A549 (cell line): ENCODE data around the gene SOS2. TPM values are rescaled to one million over a fixed set of nuclear protein-coding genes. Genes with fewer than 3 reads are reported as not detected.

Experiments
- ATAC-seq, 2 experiments: fragments of 200-7000 bp in 1 of 2; fragments of >200 bp in 1 of 2; cut with Nextera tagmentation in 1 of 2; cut with Tn5 transposase in 1 of 2; 3 replicates each; pipeline versions ENCODE4 v1.8.0 to v1.9.1; 2018 to 2020; ENCODE audit warnings: mild to moderate bottlenecking in 1 of 2, moderate library complexity in 1 of 2
- CTCF ChIA-PET: fragments of 300-600 bp; sonication (Branson Sonifier 250); formaldehyde crosslinking; extraction: SDS; loops from one replicate; lab custom pipeline; 2021; ENCODE audit warnings: antibody characterized with exemption, inconsistent platforms; lab: Yijun Ruan, JAX
- POLR2A ChIA-PET: fragments of 350-600 bp; formaldehyde crosslinking; extraction: SDS; loops from one replicate; lab custom pipeline; 2021; ENCODE audit warnings: antibody characterized with exemption, inconsistent platforms; lab: Yijun Ruan, JAX
- DNase-seq, 2 experiments: peaks; one replicate each; pipeline versions ENCODE4 v3.0.0 to v3.0.0-alpha.2; 2011 to 2016; ENCODE audit warnings: low read depth in 1 of 2, low spot score in 1 of 2
- FAIRE-seq: peaks from 2 replicates; lab custom pipeline; 2011; peaks lifted over from hg19 to GRCh38; lab: Jason Lieb, UNC
- H3K27ac ChIP-seq, 2 experiments: fragments of >200 bp; sonication (Bioruptor Twin); formaldehyde crosslinking; 3 replicates each; pipeline ENCODE4 v1.5.1; 2016 to 2017
- H3K4me1 ChIP-seq: fragments of >200 bp; sonication (Bioruptor Twin); formaldehyde crosslinking; 3 replicates; pipeline ENCODE4 v1.6.1; 2016
- H3K4me2 ChIP-seq: fragments of >200 bp; sonication (Bioruptor Twin); formaldehyde crosslinking; 3 replicates; pipeline ENCODE4 v1.6.1; 2016
- H3K4me3 ChIP-seq: fragments of >200 bp; sonication (Bioruptor Twin); formaldehyde crosslinking; 3 replicates; pipeline ENCODE4 v1.5.1; 2016
- H3K9me3 ChIP-seq: fragments of >200 bp; sonication (Bioruptor Twin); formaldehyde crosslinking; 3 replicates; pipeline ENCODE4 v1.6.1; 2016
- ATOH8 ChIP-seq: fragments of 250-450 bp; sonication (Bioruptor Pico); IDR thresholded peaks from 2 replicates; pipeline ENCODE4 v1.5.0; 2020; ENCODE audit warnings: low read depth, mild to moderate bottlenecking, moderate library complexity
- BCL3 ChIP-seq: fragments of >200 bp; sonication (Bioruptor Twin); formaldehyde crosslinking; IDR thresholded peaks from 3 replicates; pipeline ENCODE4 v1.6.1; 2016
- CHD4 ChIP-seq: fragments of 200-600 bp; sonication (generic); IDR thresholded peaks from 2 replicates; pipeline ENCODE4 v1.6.1; 2016; ENCODE audit warnings: antibody characterized with exemption, mild to moderate bottlenecking, borderline replicate concordance
- CTCF ChIP-seq: fragments of >200 bp; sonication (Bioruptor Twin); formaldehyde crosslinking; IDR thresholded peaks from 3 replicates; pipeline ENCODE4 v1.5.1; 2016
- ESRRA ChIP-seq: fragments of 150-350 bp; IDR thresholded peaks from 2 replicates; pipeline ENCODE4 v1.6.1; 2014; ENCODE audit warnings: mild to moderate bottlenecking, low read length, borderline replicate concordance
- FOSB ChIP-seq: fragments of 250-450 bp; sonication (Bioruptor Pico); IDR thresholded peaks from 2 replicates; pipeline ENCODE4 v1.5.0; 2020; ENCODE audit warnings: mild to moderate bottlenecking, moderate library complexity
- FOSL2 ChIP-seq, 2 experiments: fragments of 450-650 bp in 1 of 2; fragments of >200 bp in 1 of 2; sonication (Bioruptor Twin) in 1 of 2; formaldehyde crosslinking; IDR thresholded peaks; 2 replicates each; pipeline versions ENCODE4 v1.5.0 to v1.6.1; 2016 to 2020; ENCODE audit warnings: mild to moderate bottlenecking in 1 of 2, moderate library complexity in 1 of 2
- FOXS1 ChIP-seq: fragments of 250-450 bp; sonication (Bioruptor Pico); IDR thresholded peaks from 2 replicates; pipeline ENCODE4 v1.5.0; 2020; ENCODE audit warnings: mild to moderate bottlenecking, moderate library complexity
- GATA3 ChIP-seq: IDR thresholded peaks from 2 replicates; pipeline ENCODE4 v1.6.1; 2012; ENCODE audit warnings: borderline replicate concordance
- HOXA7 ChIP-seq: fragments of 250-450 bp; sonication (Bioruptor Pico); IDR thresholded peaks from 2 replicates; pipeline ENCODE4 v1.5.0; 2020; ENCODE audit warnings: mild to moderate bottlenecking, moderate library complexity
- HOXB13 ChIP-seq: fragments of 250-450 bp; sonication (Bioruptor Pico); IDR thresholded peaks from 2 replicates; pipeline ENCODE4 v1.5.0; 2020; ENCODE audit warnings: low read depth, mild to moderate bottlenecking, moderate library complexity
- JUN ChIP-seq, 2 experiments: fragments of >200 bp; sonication (Bioruptor Twin); formaldehyde crosslinking; IDR thresholded peaks; 2 replicates in 1 of 2; 3 replicates in 1 of 2; pipeline ENCODE4 v1.6.1; 2016 to 2017
- MYC ChIP-seq: IDR thresholded peaks from 2 replicates; pipeline ENCODE4 v1.6.1; 2012; ENCODE audit warnings: mild to moderate bottlenecking, inconsistent platforms, low read length, improper control_type of control experiment, borderline replicate concordance
- NPAS2 ChIP-seq: fragments of 250-450 bp; sonication (Bioruptor Pico); IDR thresholded peaks from 2 replicates; pipeline ENCODE4 v1.8.0; 2022; ENCODE audit warnings: mild to moderate bottlenecking, moderate library complexity, borderline replicate concordance
- RAD21 ChIP-seq, 2 experiments: fragments of >200 bp in 1 of 2; sonication (Bioruptor Twin) in 1 of 2; formaldehyde crosslinking in 1 of 2; IDR thresholded peaks in 1 of 2; conservative IDR thresholded peaks in 1 of 2; 2 replicates in 1 of 2; 3 replicates in 1 of 2; pipeline ENCODE4 v1.6.1; 2012 to 2018; ENCODE audit warnings: inconsistent platforms in 1 of 2
- REST ChIP-seq: fragments of 200-600 bp; sonication (generic); IDR thresholded peaks from 2 replicates; pipeline ENCODE4 v1.6.1; 2016; ENCODE audit warnings: antibody characterized with exemption, mild to moderate bottlenecking, moderate library complexity
- TFCP2L1 ChIP-seq: fragments of 250-450 bp; sonication (Bioruptor Pico); IDR thresholded peaks from 2 replicates; pipeline ENCODE4 v1.5.0; 2021; ENCODE audit warnings: mild to moderate bottlenecking
- USF2 ChIP-seq: fragments of 450-650 bp; IDR thresholded peaks from 2 replicates; pipeline ENCODE4 v1.6.1; 2014; ENCODE audit warnings: antibody characterized with exemption
- ZFP36 ChIP-seq: fragments of 450-650 bp; IDR thresholded peaks from 2 replicates; pipeline ENCODE4 v1.6.1; 2014; ENCODE audit warnings: borderline replicate concordance; ENCODE audit not compliant: partially characterized antibody
- WGBS: methylation state at CpG from one replicate; pipeline ENCODE4 v1.1.6; 2017; ENCODE audit errors: missing lambda C conversion rate; 5-methylcytosine and 5-hydroxymethylcytosine counted together
- polyA plus RNA-seq, 4 experiments: library from polyadenylated mRNA; depleted of rRNA in 3 of 4; stranded (reverse); fragments of >200 nt; fragmentation: RNase III in 1 of 4; extraction: RNeasy Plus Mini Kit Qiagen cat#74134 plus additional on column Dnase treatment in 1 of 4; gene quantifications; 2 replicates in 3 of 4; 3 replicates in 1 of 4; pipeline ENCODE4 v1.2.3, GENCODE V29; 2011 to 2017

The SOS2 gene
- polyA plus RNA-seq, 2 of the 4 experiments (the other 2 are of a cell fraction), result 9.6 to 23.0 TPM

DNA sequence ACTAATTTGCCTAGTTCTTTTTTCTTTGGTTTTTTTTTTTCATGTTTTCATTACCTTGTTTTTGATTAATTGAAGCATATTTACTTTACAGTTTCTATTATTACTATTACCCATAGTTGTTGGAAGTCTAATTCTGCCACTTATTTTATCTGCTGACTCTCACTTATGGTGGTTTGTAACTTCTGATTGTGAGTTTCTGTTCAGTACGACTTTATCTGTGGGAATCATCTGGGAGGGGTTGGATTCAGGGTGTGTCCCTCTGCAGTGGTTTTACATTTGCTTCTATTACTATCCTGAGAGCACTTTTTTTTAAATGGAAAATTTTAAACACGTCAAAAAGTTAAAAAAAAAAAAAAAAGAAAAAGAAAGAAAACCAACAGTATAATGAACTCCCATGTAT lies 26.4 kb upstream of the SOS2 start:
- DNase-seq, result no peak
- Histone ChIP-seq H3K4me3 (no peak overlapping the region), H3K4me2 (no peak overlapping the region), H3K4me1 (no peaks in the 10 kb centered on the region), H3K27ac (no peak overlapping the region), H3K9me3 (no peaks in the 10 kb centered on the region)
- ChIA-PET CTCF (no interaction called here), POLR2A (no interaction called here)
- FAIRE-seq, result no peak
- no peak for ATAC-seq
- 78% methylated on average over 2 of the region's 2 CpGs for WGBS
- TF ChIP-seq TFCP2L1 (CRISPR knock-in tag) (no peak), JUN (IDR thresholded peaks at IDR 0.05) (no peak), BCL3 (no peak), REST (no peak), MYC (no peak), ESRRA (no peak)

GRCh38 chr14:50254248-50254647 lies 22.9 kb upstream of the SOS2 start:
- H3K4me3 ChIP-seq, result no peak overlapping the region
- DNase-seq (no peak), FAIRE-seq (no peak), ATAC-seq (no peak)
- 87% methylated on average over 3 of the region's 3 CpGs for WGBS
- CTCF ChIA-PET, result no interaction called here
- TF ChIP-seq RAD21 (conservative IDR thresholded peaks at IDR 0.05 in 1 of 2, IDR thresholded peaks at IDR 0.05 in 1 of 2) (no peak), GATA3 (no peak), USF2 (no peak), JUN (IDR thresholded peaks at IDR 0.05) (no peak), ATOH8 (CRISPR knock-in tag) (no peak), HOXA7 (CRISPR knock-in tag) (no peak), HOXB13 (no peak), FOSL2 (IDR thresholded peaks at IDR 0.05) (no peak), FOSL2 (CRISPR knock-in tag; IDR thresholded peaks at IDR 0.05) (no peak), FOXS1 (CRISPR knock-in tag) (no peak), REST (no peak), NPAS2 (no peak), CTCF (no peak), ZFP36 (no peak), FOSB (no peak), CHD4 (no peak)
- H3K4me1 ChIP-seq, result no peaks in the 10 kb centered on the region
- no peaks in the 10 kb centered on the region for H3K9me3 ChIP-seq
- POLR2A ChIA-PET, result no interaction called here
- H3K27ac ChIP-seq, result no peak overlapping the region
- H3K4me2 ChIP-seq, result no peak overlapping the region
